Putamen (tissue), 1 donor: ENCODE results near the gene TLE1.

Source experiments
- DNase-seq: peaks from one replicate; pipeline ENCODE4 v3.0.0-alpha.2; 2016; ENCODE audit warnings: low spot score

Gene TLE1

DNA sequence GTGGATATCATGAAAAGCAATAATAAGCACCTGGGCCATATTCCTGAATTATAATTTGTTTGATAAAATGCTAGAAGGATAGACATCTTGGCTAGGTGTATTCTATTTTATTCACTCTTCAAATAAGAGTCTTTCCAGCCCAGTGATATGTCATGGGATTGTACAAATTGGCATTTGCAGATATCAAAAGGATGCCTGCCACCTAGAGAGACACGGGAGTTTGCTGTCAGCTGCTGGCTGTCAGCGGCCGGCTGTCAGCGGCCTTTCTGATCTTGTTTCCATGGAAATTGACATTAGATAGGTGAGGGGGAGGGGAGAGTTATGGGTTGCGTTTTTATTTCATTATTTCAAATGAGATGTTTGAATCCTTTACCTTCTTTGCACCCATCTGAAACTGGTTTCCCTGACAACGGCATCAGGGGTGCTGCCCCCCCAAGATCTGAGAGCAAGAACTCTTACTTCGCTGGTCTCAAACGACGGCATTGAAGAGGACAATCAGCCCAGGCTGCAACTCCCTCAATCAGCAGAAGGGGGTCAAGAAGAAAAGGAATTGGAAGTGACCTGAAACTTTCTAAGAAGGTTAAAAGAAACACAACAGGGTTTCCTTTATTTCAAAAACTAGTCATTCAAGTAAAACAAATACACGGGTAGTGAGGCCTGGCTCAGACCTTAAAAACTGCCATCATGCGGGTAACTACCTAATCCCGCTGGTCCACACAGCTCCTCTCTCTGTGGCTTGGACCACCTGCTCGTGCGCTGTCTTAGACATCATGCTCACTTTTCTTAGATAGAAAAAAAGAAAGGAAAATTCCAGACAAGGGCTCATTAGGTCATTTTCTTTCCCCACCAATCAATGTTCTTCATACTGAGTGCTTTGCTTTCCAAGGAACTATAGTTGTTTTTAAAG is 115.7 kb downstream of the TLE1 start:
- no peak for DNase-seq

GRCh38 chr9:81570083-81570482 is 119.3 kb downstream of the TLE1 start:
- DNase-seq: no peak

DNA sequence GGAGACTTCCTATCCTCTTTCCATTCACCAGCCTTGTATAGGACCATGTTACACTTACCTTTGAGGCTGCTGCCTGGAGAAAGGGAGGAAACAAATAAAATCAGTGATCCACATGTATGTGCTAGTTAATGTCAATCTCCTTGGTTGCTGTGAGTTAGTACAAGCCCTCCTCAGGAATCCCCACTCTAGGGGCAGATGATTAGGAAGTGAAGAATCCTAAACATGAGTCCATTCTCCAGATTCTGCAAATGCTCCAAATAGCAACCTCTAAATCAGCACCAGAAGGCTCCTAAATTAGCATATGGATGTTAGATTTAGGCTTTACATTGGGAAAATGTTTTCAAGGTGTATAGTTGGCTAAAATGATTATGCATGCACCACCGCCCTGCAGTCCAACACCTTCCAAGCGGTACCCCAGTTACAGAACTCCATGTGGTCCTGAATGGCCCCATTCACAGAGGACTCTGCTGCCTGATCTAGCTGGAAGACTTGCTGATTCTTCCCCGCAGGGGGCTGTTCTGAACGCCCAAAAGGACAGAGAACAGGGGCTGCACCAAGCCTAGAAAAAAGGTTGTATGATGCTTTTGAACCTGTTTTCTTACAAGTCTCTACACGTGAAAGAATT is 123.2 kb downstream of the TLE1 start:
- no peak for DNase-seq

- DNase-seq: no peak
Measured at GRCh38 chr9:81565609-81566008, 123.7 kb downstream of the TLE1 start.

DNA sequence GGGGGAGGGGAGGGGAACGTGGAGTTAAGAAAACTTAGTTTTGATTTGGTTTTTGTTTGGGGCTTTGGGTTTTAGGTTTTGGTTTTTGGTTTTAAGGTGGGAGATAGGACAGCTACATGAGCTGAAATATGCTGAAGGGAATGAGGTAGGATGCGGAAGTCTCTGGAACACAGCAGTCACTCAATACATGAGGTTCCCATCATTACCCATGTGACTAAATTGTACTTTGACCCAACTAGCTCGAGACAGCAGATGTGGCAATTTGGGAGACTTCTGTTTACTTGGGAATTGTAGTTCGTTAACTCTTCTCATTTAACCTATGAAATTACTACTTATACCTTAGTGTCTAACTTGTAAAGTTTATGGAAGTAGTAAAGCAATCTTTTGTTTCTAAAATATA is 124.2 kb downstream of the TLE1 start:
- no peak for DNase-seq

GRCh38 chr9:81564632-81565031 is 124.7 kb downstream of the TLE1 start:
- DNase-seq: peak; percentile 58

- DNase-seq: no peak
Measured at GRCh38 chr9:81563739-81564138, 125.6 kb downstream of the TLE1 start.

DNA sequence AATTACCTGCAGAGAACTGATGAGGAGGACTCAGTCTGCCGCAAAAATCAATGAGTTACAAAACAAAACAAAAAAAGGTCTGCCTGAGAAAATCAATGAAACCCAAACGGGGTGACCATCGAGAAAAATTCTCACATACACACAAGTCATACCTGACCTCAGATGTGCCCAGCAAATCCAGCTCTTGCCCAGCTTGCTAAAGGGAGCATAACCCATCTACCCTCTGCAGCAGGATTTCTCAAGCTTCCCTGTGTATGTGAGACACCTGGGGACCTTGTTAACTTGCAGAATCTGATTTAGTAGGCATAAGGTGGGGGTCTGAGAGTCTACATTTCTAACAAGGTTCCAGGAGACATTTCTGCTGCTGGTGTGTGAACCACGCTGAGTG is 126.3 kb downstream of the TLE1 start:
- no peak for DNase-seq

- DNase-seq: no peak
Measured at GRCh38 chr9:81562231-81563019, 126.9 kb downstream of the TLE1 start.

- DNase-seq: no peak
Measured at GRCh38 chr9:81560851-81561732, 128.3 kb downstream of the TLE1 start.

GRCh38 chr9:81559709-81560108 is 129.6 kb downstream of the TLE1 start:
- DNase-seq: no peak

- DNase-seq: no peak
Measured at GRCh38 chr9:81559197-81559596, 130.2 kb downstream of the TLE1 start.

DNA sequence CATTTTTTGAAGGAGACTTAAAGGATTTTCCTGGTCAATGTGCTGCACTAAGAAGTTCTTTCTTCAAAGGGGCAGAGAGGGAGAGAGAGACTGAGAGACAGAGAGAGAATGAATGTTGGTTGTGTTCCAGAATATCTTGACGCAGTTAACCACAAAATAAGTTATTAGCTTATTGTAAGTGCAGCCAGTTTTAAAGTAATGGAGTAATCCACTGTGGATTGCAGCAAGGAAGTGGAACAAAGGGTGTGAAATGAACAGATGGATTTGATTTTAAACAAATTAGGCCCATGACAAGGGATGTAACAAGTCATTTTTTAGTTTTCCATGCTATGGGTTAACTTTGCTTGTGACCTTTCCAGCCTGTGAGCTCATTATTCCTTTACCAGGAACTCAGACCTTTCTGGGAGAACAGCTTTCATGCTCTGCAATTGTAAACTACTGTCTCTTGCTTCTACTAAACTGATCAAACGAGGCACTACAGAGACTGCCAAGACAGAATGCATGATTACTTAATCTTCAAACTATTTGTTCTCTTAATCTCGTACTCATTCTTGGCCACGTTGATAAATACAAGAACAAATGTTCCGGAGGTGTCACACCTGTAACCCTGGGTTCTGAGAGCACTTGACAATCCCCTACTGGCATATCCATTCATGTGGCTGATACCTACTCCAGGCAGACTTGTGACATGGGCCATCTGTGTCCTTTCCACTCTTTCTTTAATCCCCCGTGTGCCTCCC is 131.1 kb downstream of the TLE1 start:
- DNase-seq: no peak

GRCh38 chr9:81557452-81558090 is 131.8 kb downstream of the TLE1 start:
- DNase-seq: no peak

DNA sequence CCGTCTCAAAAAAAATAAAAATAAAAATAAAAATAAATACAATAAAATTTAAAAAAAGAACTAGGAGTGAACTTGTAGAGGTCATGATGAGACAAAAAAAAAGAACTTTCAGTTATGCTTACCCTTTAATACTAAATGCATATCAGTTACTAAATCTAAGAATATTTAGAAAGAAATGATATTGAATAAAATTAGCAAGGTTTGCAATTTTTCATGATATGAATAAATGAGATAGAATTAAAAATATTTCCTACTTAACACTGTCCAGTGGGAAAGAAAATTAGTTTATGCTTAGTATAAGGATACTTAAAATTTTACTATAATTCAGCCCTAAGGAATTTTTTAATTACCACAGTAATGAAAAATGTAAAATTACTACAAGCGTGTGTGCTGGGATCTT is 132.4 kb downstream of the TLE1 start:
- no peak for DNase-seq

DNA sequence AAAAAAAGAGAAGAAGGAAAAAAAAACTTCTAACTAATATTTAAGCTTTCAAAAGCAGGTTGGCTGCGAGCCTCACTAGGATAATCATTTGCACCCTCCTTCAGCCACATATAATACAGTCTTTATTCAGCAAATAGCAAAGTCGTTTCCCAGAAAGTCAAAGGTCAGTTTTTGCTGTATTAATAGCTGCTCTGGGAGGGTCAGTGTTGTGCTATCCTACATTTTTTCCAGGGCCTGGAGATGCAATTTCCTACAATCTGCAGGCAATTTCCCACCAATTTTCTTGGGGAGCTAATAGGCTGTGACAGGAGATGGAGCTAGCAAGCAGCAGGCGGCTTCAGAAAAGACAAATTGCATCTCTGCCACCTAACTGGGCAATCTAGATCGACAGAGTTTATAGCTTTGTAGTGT is 136.8 kb downstream of the TLE1 start:
- no peak for DNase-seq

DNA sequence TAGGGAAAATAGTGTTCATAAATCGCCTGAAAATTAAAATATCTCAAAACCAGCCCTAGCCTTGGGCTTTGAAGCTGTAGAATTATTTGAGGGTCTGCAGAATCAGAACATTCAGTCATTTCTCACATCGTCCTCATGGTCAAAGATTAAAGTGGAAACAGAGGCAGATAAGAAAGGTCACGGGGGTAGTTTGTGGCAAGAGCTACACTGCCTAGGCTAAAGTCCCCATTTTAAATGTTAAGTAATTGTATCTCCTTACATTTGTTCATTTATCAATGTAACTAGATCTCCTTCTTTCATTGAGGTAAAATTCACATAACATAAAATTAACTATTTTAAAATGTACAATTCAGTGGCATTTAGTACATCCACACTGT is 139.2 kb downstream of the TLE1 start:
- DNase-seq: no peak

GRCh38 chr9:81549500-81550206 is 139.7 kb downstream of the TLE1 start:
- DNase-seq: no peak

DNA sequence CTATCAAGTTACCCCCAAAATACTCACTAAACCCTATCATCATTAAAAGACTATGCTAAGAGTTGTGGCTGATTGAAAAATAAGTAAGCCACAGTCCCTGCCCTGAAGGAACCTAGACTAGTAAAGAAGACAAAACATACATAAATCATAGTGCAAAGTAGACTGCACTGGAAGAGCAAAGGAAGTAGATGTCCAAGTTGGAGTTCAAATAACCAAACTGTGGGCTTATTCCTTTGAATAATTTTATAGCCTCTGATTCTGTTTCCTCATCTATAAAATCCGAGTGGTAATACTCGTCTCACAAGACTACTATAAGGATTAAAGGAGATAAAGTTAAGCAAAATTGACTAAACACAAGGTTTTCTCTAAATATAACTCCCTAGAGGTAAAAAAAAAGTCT is 140.4 kb downstream of the TLE1 start:
- DNase-seq: no peak

DNA sequence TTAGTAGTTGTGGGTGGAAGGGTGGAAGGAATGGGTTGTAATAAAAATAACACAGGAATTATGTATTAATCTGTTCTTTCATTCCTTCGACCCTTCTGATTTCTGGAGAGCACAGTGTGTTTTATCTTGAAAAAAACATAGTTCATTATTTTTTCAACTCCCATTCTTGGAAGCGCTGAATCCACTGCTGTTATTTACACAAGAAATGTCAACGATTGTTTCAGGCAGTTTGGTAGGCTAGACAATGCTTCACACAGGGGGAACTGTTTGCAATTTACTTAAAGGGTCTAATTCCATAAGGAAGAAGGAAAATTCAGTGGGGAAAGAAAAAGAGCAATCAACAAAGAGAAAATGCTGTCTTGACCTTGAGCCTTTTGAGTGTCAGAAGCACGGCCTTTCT is 142.9 kb downstream of the TLE1 start:
- no peak for DNase-seq
